ENCODE results near the gene HS1BP3. TPM values are rescaled to one million over a fixed set of nuclear protein-coding genes. Genes with fewer than 3 reads are reported as not detected.

Gene HS1BP3
- total RNA-seq, 3 donors from 2014 or later = 19.0 to 31.8 (median 25.9) TPM

- peak in 1 of 2 donors; percentile 70 for DNase-seq (ENCODE audit: low spot score in 2 of 2)
- Histone ChIP-seq H3K9me3 (no peaks in the 10 kb centered on the region), H3K36me3 (no peaks in the 10 kb centered on the region), H3K27ac (peak overlapping the region; percentile 65 to 84), H3K4me3 (no peak overlapping the region), H3K27me3 (no peaks in the 10 kb centered on the region), H3K4me1 (peaks cover 20 to 27% of the 10 kb centered on the region in 2 donors)
- TF ChIP-seq POLR2AphosphoS5 (IDR thresholded peaks at IDR 0.05) (no peak), POLR2A (IDR thresholded peaks at IDR 0.05) (no peak), CTCF (IDR thresholded peaks at IDR 0.05) (no peak)
- intact Hi-C loops (cut with DNase I; ENCODE audit: low total_unique reads) = no loop called here
These were observed 13.8 kb downstream of the HS1BP3 start for GRCh38 chr2:20637147-20637546.

GRCh38 chr2:20635675-20636584, 15.0 kb downstream of the HS1BP3 start:
- H3K36me3 ChIP-seq = no peaks in the 10 kb centered on the region
- no peaks in the 10 kb centered on the region for H3K9me3 ChIP-seq
- peaks cover 20 to 27% of the 10 kb centered on the region in 2 donors for H3K4me1 ChIP-seq
- no peaks in the 10 kb centered on the region for H3K27me3 ChIP-seq
- intact Hi-C loops (cut with DNase I; ENCODE audit: low total_unique reads) = no loop called here
- DNase-seq (ENCODE audit: low spot score in 2 of 2) = peak; percentile 82 to 91
- H3K27ac ChIP-seq = peak overlapping the region; percentile 87 to 88
- peak; percentile 82 to 99 (median 96) for TF ChIP-seq CTCF (IDR thresholded peaks at IDR 0.05)
- peak; percentile 74 to 97 (median 84) for TF ChIP-seq POLR2AphosphoS5 (IDR thresholded peaks at IDR 0.05)
- TF ChIP-seq POLR2A (IDR thresholded peaks at IDR 0.05) = no peak
- H3K4me3 ChIP-seq = peak overlapping the region in 1 of 3 donors; percentile 31

- intact Hi-C loops (cut with DNase I; ENCODE audit: low total_unique reads) = no loop called here
- Histone ChIP-seq H3K4me3 (no peak overlapping the region), H3K27ac (peak overlapping the region; percentile 87 to 88), H3K9me3 (no peaks in the 10 kb centered on the region), H3K36me3 (no peaks in the 10 kb centered on the region), H3K27me3 (no peaks in the 10 kb centered on the region), H3K4me1 (peaks cover 20 to 27% of the 10 kb centered on the region in 2 donors)
- TF ChIP-seq POLR2A (IDR thresholded peaks at IDR 0.05) (no peak), POLR2AphosphoS5 (IDR thresholded peaks at IDR 0.05) (no peak)
- DNase-seq (ENCODE audit: low spot score in 2 of 2) = no peak
These were observed 15.8 kb downstream of the HS1BP3 start for GRCh38 chr2:20635113-20635510.

GRCh38 chr2:20634507-20635112, 16.3 kb downstream of the HS1BP3 start:
- H3K27me3 ChIP-seq = no peaks in the 10 kb centered on the region
- peak overlapping the region in 1 of 3 donors; percentile 3 for H3K4me3 ChIP-seq
- intact Hi-C loops (cut with DNase I; ENCODE audit: low total_unique reads) = no loop called here
- no peaks in the 10 kb centered on the region for H3K36me3 ChIP-seq
- no peaks in the 10 kb centered on the region for H3K9me3 ChIP-seq
- TF ChIP-seq POLR2A (IDR thresholded peaks at IDR 0.05) (no peak), POLR2AphosphoS5 (IDR thresholded peaks at IDR 0.05) (no peak), CTCF (IDR thresholded peaks at IDR 0.05) (no peak)
- H3K27ac ChIP-seq = peak overlapping the region; percentile 87 to 88
- peak; percentile 71 to 80 for DNase-seq (ENCODE audit: low spot score in 2 of 2)
- peaks cover 20 to 27% of the 10 kb centered on the region in 2 donors for H3K4me1 ChIP-seq

- TF ChIP-seq CTCF (IDR thresholded peaks at IDR 0.05) (peak; percentile 14 to 49 (median 37)), POLR2A (IDR thresholded peaks at IDR 0.05) (no peak), POLR2AphosphoS5 (IDR thresholded peaks at IDR 0.05) (peak in 2 of 3 donors; percentile 28 to 37)
- H3K4me1 ChIP-seq = peaks cover 20 to 27% of the 10 kb centered on the region in 2 donors
- peak; percentile 74 to 79 for DNase-seq (ENCODE audit: low spot score in 2 of 2)
- peak overlapping the region in 1 of 3 donors; percentile 7 for H3K4me3 ChIP-seq
- peak overlapping the region; percentile 87 to 88 for H3K27ac ChIP-seq
- H3K36me3 ChIP-seq = no peaks in the 10 kb centered on the region
- no peaks in the 10 kb centered on the region for H3K27me3 ChIP-seq
- no peaks in the 10 kb centered on the region for H3K9me3 ChIP-seq
- intact Hi-C loops (cut with DNase I; ENCODE audit: low total_unique reads) = no loop called here
These were observed 16.9 kb downstream of the HS1BP3 start for GRCh38 chr2:20633794-20634506.
